GM12878 (cell line): ENCODE data around the gene OR5AU1. TPM values are rescaled to one million over a fixed set of nuclear protein-coding genes. Genes with fewer than 3 reads are reported as not detected.
A peak's percentile ranks its signal among the peaks of the same experiment; 100 is the strongest.

Experiments used
- ATAC-seq: fragments of 200-7000 bp; cut with Tn5 transposase; 3 replicates; pipeline ENCODE4 v1.9.1; 2020; ENCODE audit warnings: mild to moderate bottlenecking, moderate library complexity
- BruUV-seq: library from RNA; stranded (reverse); fragments of 400-500 nt; replicated peaks from 2 replicates; lab custom pipeline; 2021; lab: Mats Ljungman, UMichigan
- CTCF ChIA-PET: fragments of 300-600 bp; sonication (Branson Sonifier 250); formaldehyde crosslinking; extraction: SDS; loops from one replicate; lab custom pipeline; 2021; ENCODE audit warnings: inconsistent platforms; lab: Yijun Ruan, JAX
- POLR2A ChIA-PET: fragments of 350-600 bp; formaldehyde crosslinking; extraction: SDS; loops from one replicate; lab custom pipeline; 2021; ENCODE audit warnings: inconsistent platforms; lab: Charles Lee
- RAD21 ChIA-PET: fragments of 300-600 bp; sonication (Branson Sonifier 250); formaldehyde crosslinking; loops from one replicate; lab custom pipeline; 2023; ENCODE audit warnings: antibody characterized with exemption; ENCODE audit not compliant: unreplicated experiment; lab: Charles Lee
- SMC1A ChIA-PET: fragments of 300-600 bp; sonication (Branson Sonifier 250); formaldehyde crosslinking; loops from one replicate; lab custom pipeline; 2023; ENCODE audit not compliant: unreplicated experiment, uncharacterized antibody; lab: Charles Lee
- DNase-seq: peaks from one replicate; pipeline ENCODE4 v3.0.0-alpha.2; 2011; ENCODE audit warnings: low read depth, low spot score
- FAIRE-seq: peaks from 3 replicates; lab custom pipeline; 2011; peaks lifted over from hg19 to GRCh38; lab: Jason Lieb, UNC
- H2AFZ ChIP-seq: 2 replicates; pipeline ENCODE4 v1.6.0; 2011; ENCODE audit warnings: low read depth, low read length, control low read depth; ENCODE audit not compliant: control insufficient read depth
- H3K27ac ChIP-seq: 2 replicates; pipeline ENCODE4 v1.5.1; 2011; ENCODE audit warnings: control low read depth; ENCODE audit not compliant: control insufficient read depth, insufficient read depth
- H3K27me3 ChIP-seq, 2 experiments: replicated peaks in 1 of 2; 2 replicates each; pipeline versions ENCODE4 v1.6.0 to v1.6.1; 2011; ENCODE audit warnings: low read length in 1 of 2; ENCODE audit not compliant: control insufficient read depth in 2 of 2, insufficient read depth in 2 of 2
- H3K36me3 ChIP-seq, 2 experiments: 2 replicates each; pipeline ENCODE4 v1.5.1; 2011; ENCODE audit warnings: low read length in 1 of 2; ENCODE audit not compliant: control insufficient read depth in 2 of 2, insufficient read depth in 2 of 2
- H3K4me1 ChIP-seq: 2 replicates; pipeline ENCODE4 v1.6.1; 2011; ENCODE audit warnings: mild to moderate bottlenecking, low read length, moderate library complexity, mixed read lengths; ENCODE audit not compliant: control insufficient read depth, insufficient read depth
- H3K4me2 ChIP-seq: 2 replicates; pipeline ENCODE4 v1.6.0; 2011; ENCODE audit warnings: control low read depth; ENCODE audit not compliant: control insufficient read depth, insufficient read depth
- H3K4me3 ChIP-seq: fragments of 200-600 bp; sonication (generic); 2 replicates; pipeline ENCODE4 v1.5.1; 2016
- H3K79me2 ChIP-seq: 2 replicates; pipeline ENCODE4 v1.6.0; 2011; ENCODE audit warnings: low read length; ENCODE audit not compliant: control insufficient read depth, insufficient read depth
- H3K9ac ChIP-seq: 2 replicates; pipeline ENCODE4 v1.8.0; 2011; ENCODE audit warnings: low read length, control low read depth, mixed read lengths; ENCODE audit not compliant: control insufficient read depth, insufficient read depth
- H3K9me3 ChIP-seq: replicated peaks from 3 replicates; pipeline ENCODE4 v1.5.1; 2011; ENCODE audit warnings: mild to moderate bottlenecking, low read length; ENCODE audit not compliant: control insufficient read depth, insufficient read depth
- H4K20me1 ChIP-seq: 2 replicates; pipeline ENCODE4 v1.6.0; 2011; ENCODE audit not compliant: control insufficient read depth, insufficient read depth
- ATF7 ChIP-seq: fragments of 450-650 bp; IDR thresholded peaks from 2 replicates; pipeline ENCODE4 v1.6.1; 2016; ENCODE audit warnings: low read depth, mild to moderate bottlenecking
- BCL3 ChIP-seq: IDR thresholded peaks from 2 replicates; pipeline ENCODE4 v1.6.1; 2011; ENCODE audit warnings: borderline replicate concordance, low read depth, mild to moderate bottlenecking, moderate library complexity, low read length; ENCODE audit not compliant: insufficient read depth, poor library complexity, severe bottlenecking
- BHLHE40 ChIP-seq, 2 experiments: fragments of 450-650 bp in 1 of 2; IDR thresholded peaks; 2 replicates each; pipeline ENCODE4 v1.6.1; 2011 to 2017; ENCODE audit warnings: low read depth in 2 of 2, borderline replicate concordance in 1 of 2, improper control_type of control experiment in 1 of 2, low read length in 1 of 2, mild to moderate bottlenecking in 1 of 2
- DPF2 ChIP-seq: fragments of 450-650 bp; IDR thresholded peaks from 2 replicates; pipeline ENCODE4 v1.6.1; 2017; ENCODE audit warnings: mild to moderate bottlenecking
- ESRRA ChIP-seq: IDR thresholded peaks from 2 replicates; pipeline ENCODE4 v1.6.1; 2012; ENCODE audit warnings: mild to moderate bottlenecking, low read length, improper control_type of control experiment
- MXI1 ChIP-seq: fragments of 150-350 bp; IDR thresholded peaks from 2 replicates; pipeline ENCODE4 v1.6.1; 2011; ENCODE audit warnings: low read depth, mild to moderate bottlenecking, inconsistent platforms, low read length, improper control_type of control experiment
- MYC ChIP-seq: IDR thresholded peaks from 2 replicates; pipeline ENCODE4 v1.6.1; 2011; ENCODE audit warnings: mild to moderate bottlenecking, low read length, moderate library complexity, inconsistent platforms; ENCODE audit not compliant: insufficient read depth, insufficient replicate concordance, insufficient read length, severe bottlenecking
- NFYB ChIP-seq: IDR thresholded peaks from 2 replicates; pipeline ENCODE4 v1.6.1; 2011; ENCODE audit warnings: low read depth, mild to moderate bottlenecking, low read length, improper control_type of control experiment, moderate library complexity; ENCODE audit not compliant: insufficient read depth
- PAX8 ChIP-seq: fragments of 450-650 bp; IDR thresholded peaks from 2 replicates; pipeline ENCODE4 v1.6.1; 2017; ENCODE audit warnings: mild to moderate bottlenecking, moderate library complexity
- SKIL ChIP-seq: fragments of 450-650 bp; IDR thresholded peaks from 2 replicates; pipeline ENCODE4 v1.6.1; 2017; ENCODE audit warnings: mild to moderate bottlenecking, low read depth, inconsistent platforms; ENCODE audit not compliant: poor library complexity, severe bottlenecking
- WGBS: methylation state at CpG from one replicate; pipeline ENCODE4 v1.1.6; 2016; ENCODE audit warnings: low lambda C conversion rate; ENCODE audit not compliant: insufficient replicate concordance, insufficient coverage; ENCODE audit errors: missing lambda C conversion rate; 5-methylcytosine and 5-hydroxymethylcytosine counted together
- in situ Hi-C: fragments of 300-500 bp; cut with MboI; formaldehyde crosslinking; loops from 9 replicates; pipeline ENCODE4 v1.14.3; 2018; ENCODE audit warnings: mixed read lengths
- intact Hi-C: fragments of 100-400 bp; cut with micrococcal nuclease; formaldehyde crosslinking; loops from one replicate; pipeline ENCODE4 v1.14.2; 2022; ENCODE audit not compliant: unreplicated experiment
- polyA plus RNA-seq, 11 experiments: library from polyadenylated mRNA; depleted of rRNA in 4 of 11; unstranded in 6 of 11; stranded (reverse) in 5 of 11; fragments of >200 nt; fragmentation: Nextera tagmentation in 4 of 11; fragmentation: Illumina TruSeq in 1 of 11; extraction: Ambion mirVana in 4 of 11; extraction: Trizol in 1 of 11; gene quantifications; 1 replicate in 1 of 11; 2 replicates in 10 of 11; pipeline versions ENCODE4 v1.2.1 to v1.2.3, GENCODE V29; 2011 to 2016; ENCODE audit warnings: inconsistent platforms in 2 of 11, missing spikeins in 2 of 11, low read depth in 1 of 11
- total RNA-seq, 4 experiments: library from RNA; depleted of rRNA in 3 of 4; stranded (reverse); fragments of >200 nt in 3 of 4; fragmentation: Illumina TruSeq in 1 of 4; extraction: Trizol in 1 of 4; gene quantifications; 2 replicates each; pipeline versions ENCODE4 v1.2.1 to v1.2.3, GENCODE V29; 2013 to 2021

The OR5AU1 gene
- total and polyA plus RNA-seq, 10 of the 15 experiments (the other 5 are each of a cell fraction or from before 2014, with no cell fraction given) = not detected

- H3K4me2 ChIP-seq = no peak overlapping the region
- no peak overlapping the region for H3K9ac ChIP-seq
- ATAC-seq (peak; percentile 6; the same call in 2 of the 3 replicates), DNase-seq (no peak), FAIRE-seq (no peak)
- H3K27me3 ChIP-seq = no peaks in the 10 kb centered on the region
- CTCF ChIA-PET = interaction anchor here (0.7 to 1.4 kb wide), 3 partner anchors 52 to 87 kb away, joined by 3 read pairs; no protein-coding TSS in a partner anchor
- SMC1A ChIA-PET = no interaction called here
- H3K79me2 ChIP-seq = no peaks in the 10 kb centered on the region
- intact Hi-C loops (no loop called here), in situ Hi-C loops (no loop called here)
- TF ChIP-seq SKIL = no peak
- no peak for TF ChIP-seq MXI1
- TF ChIP-seq PAX8 = no peak
- no peak for TF ChIP-seq MYC
- TF ChIP-seq NFYB = no peak
- no peak for TF ChIP-seq ESRRA
- TF ChIP-seq DPF2 = no peak
- no peak for TF ChIP-seq BCL3
- TF ChIP-seq BHLHE40 (IDR thresholded peaks at IDR 0.05; ENCODE audit: borderline replicate concordance in 1 of 2, low read depth in 2 of 2, low read length in 1 of 2) = no peak
- TF ChIP-seq ATF7 = no peak
- POLR2A ChIA-PET = no interaction called here
- 82% methylated on average over 6 of the region's 7 CpGs for WGBS
- H3K4me1 ChIP-seq = peaks cover 4% of the 10 kb centered on the region; the same call in 1 of the 2 replicates
- RAD21 ChIA-PET = no interaction called here
- H3K36me3 ChIP-seq = no peaks in the 10 kb centered on the region
- no TSS peak for BruUV-seq
- H3K27ac ChIP-seq = no peak overlapping the region
- no peaks in the 10 kb centered on the region for H4K20me1 ChIP-seq
- no peak overlapping the region; the same call in 1 of the 2 replicates for H3K4me3 ChIP-seq
- H2AFZ ChIP-seq = peak overlapping the region; percentile 21; the same call in 1 of the 2 replicates
- no peaks in the 10 kb centered on the region for H3K9me3 ChIP-seq
These were observed 35.5 kb upstream of the OR5AU1 start for GRCh38 chr14:21191261-21191808.
